Chondrocyte (in vitro differentiated cells): ENCODE data around the gene LGALS7B. TPM values are rescaled to one million over a fixed set of nuclear protein-coding genes. Genes with fewer than 3 reads are reported as not detected.
A peak's percentile ranks its signal among the peaks of the same experiment; 100 is the strongest.

Experiments used
- DNase-seq: peaks from one replicate; pipeline ENCODE4 v3.0.0; 2021; ENCODE audit warnings: mixed read lengths, low spot score
- H3K27ac Mint-ChIP-seq: one replicate; pipeline ENCODE4 v1.8.0; 2021; ENCODE audit warnings: mild to moderate bottlenecking, moderate library complexity, mixed read lengths; ENCODE audit not compliant: unreplicated experiment
- H3K27me3 Mint-ChIP-seq: 2 replicates; pipeline ENCODE4 v1.8.0; 2021; ENCODE audit warnings: low read depth, mixed read lengths
- H3K36me3 Mint-ChIP-seq: 2 replicates; pipeline ENCODE4 v1.8.0; 2021; ENCODE audit warnings: low read depth, mixed read lengths
- H3K4me1 Mint-ChIP-seq: 2 replicates; pipeline ENCODE4 v1.8.0; 2021; ENCODE audit warnings: low read depth, mild to moderate bottlenecking, mixed read lengths
- H3K4me3 Mint-ChIP-seq: one replicate; pipeline ENCODE4 v1.8.0; 2021; ENCODE audit warnings: mild to moderate bottlenecking, moderate library complexity, mixed read lengths; ENCODE audit not compliant: unreplicated experiment
- H3K9me3 Mint-ChIP-seq: 2 replicates; pipeline ENCODE4 v1.8.0; 2021; ENCODE audit warnings: low read depth, mixed read lengths
- CTCF ChIP-seq: fragments of 200-600 bp; sonication (generic); IDR thresholded peaks from 2 replicates; pipeline ENCODE4 v1.5.0; 2021; ENCODE audit warnings: antibody characterized with exemption, mild to moderate bottlenecking, moderate library complexity
- total RNA-seq: library from RNA; stranded (reverse); gene quantifications from 3 replicates; pipeline ENCODE4 v1.2.1, GENCODE V29; 2021

The LGALS7B gene
- total RNA-seq, 1 donor from 2014 or later: not detected

GRCh38 chr19:38742296-38742695 lies 46.7 kb upstream of the LGALS7B start:
- Mint-ChIP-seq H3K27ac (peak overlapping the region; percentile 5), H3K4me1 (peaks cover 4% of the 10 kb centered on the region)

GRCh38 chr19:38742906-38743305 lies 46.1 kb upstream of the LGALS7B start:
- DNase-seq: peak; percentile 55
- Mint-ChIP-seq H3K4me1 (peaks cover under 1% of the 10 kb centered on the region), H3K36me3 (no peaks in the 10 kb centered on the region), H3K27ac (no peak overlapping the region), H3K9me3 (no peaks in the 10 kb centered on the region), H3K4me3 (no peak overlapping the region), H3K27me3 (no peaks in the 10 kb centered on the region)
- TF ChIP-seq CTCF: no peak

More at GRCh38 chr19:38742296-38742695, 46.7 kb upstream of the LGALS7B start:
- Mint-ChIP-seq H3K4me3 (no peak overlapping the region), H3K27me3 (no peaks in the 10 kb centered on the region), H3K9me3 (no peaks in the 10 kb centered on the region), H3K36me3 (no peaks in the 10 kb centered on the region)
- TF ChIP-seq CTCF: no peak
- DNase-seq: peak; percentile 68

- Mint-ChIP-seq H3K36me3 (no peaks in the 10 kb centered on the region), H3K9me3 (no peaks in the 10 kb centered on the region), H3K4me3 (no peak overlapping the region), H3K4me1 (no peaks in the 10 kb centered on the region), H3K27me3 (no peaks in the 10 kb centered on the region), H3K27ac (peak overlapping the region; percentile 8)
- peak; percentile 86 for DNase-seq
- no peak for TF ChIP-seq CTCF
Observed at GRCh38 chr19:38743394-38744297, 45.4 kb upstream of the LGALS7B start.

GRCh38 chr19:38744298-38744681 lies 44.7 kb upstream of the LGALS7B start, which contains the start of gene CAPN12:
Gene CAPN12, minus strand, starts transcription at chr19:38744474. Its CDS starts 309 bp downstream, at chr19:38744165.
- TF ChIP-seq CTCF: no peak
- H3K9me3 Mint-ChIP-seq: no peaks in the 10 kb centered on the region
- H3K27ac Mint-ChIP-seq: peak within 1 kb of the TSS; percentile 8
- H3K27me3 Mint-ChIP-seq: no peaks in the 10 kb centered on the region
- DNase-seq: peak; percentile 48
- no peak within 1 kb of the TSS for H3K4me3 Mint-ChIP-seq
- H3K36me3 Mint-ChIP-seq: no peaks in the 10 kb centered on the region
- H3K4me1 Mint-ChIP-seq: no peaks in the 10 kb centered on the region

GRCh38 chr19:38744874-38745273 lies 44.1 kb upstream of the LGALS7B start:
- no peak overlapping the region for H3K27ac Mint-ChIP-seq
- DNase-seq: peak; percentile 14
- no peak overlapping the region for H3K4me3 Mint-ChIP-seq
- no peaks in the 10 kb centered on the region for H3K4me1 Mint-ChIP-seq
- H3K36me3 Mint-ChIP-seq: no peaks in the 10 kb centered on the region
- peaks cover under 1% of the 10 kb centered on the region for H3K9me3 Mint-ChIP-seq
- no peak for TF ChIP-seq CTCF
- H3K27me3 Mint-ChIP-seq: no peaks in the 10 kb centered on the region
